Activated CD8-positive, alpha-beta memory T cell treated with anti-CD3 and anti-CD28 coated beads, Interleukin-2, amount 50 U/mL, for 1 hour (primary cell): ENCODE measurements around the gene GJC2.

Experiments
- DNase-seq: peaks from one replicate; pipeline ENCODE4 v3.0.0-alpha.2; 2020; ENCODE audit errors: extremely low read depth

GJC2 gene

GRCh38 chr1:228190182-228190581 lies 40.5 kb downstream of the GJC2 start:
- no peak for DNase-seq

GRCh38 chr1:228190778-228191177 lies 41.0 kb downstream of the GJC2 start:
- DNase-seq: no peak

- no peak for DNase-seq
Observed at GRCh38 chr1:228194436-228194835, 44.7 kb downstream of the GJC2 start.

GRCh38 chr1:228194921-228195812 lies 45.4 kb downstream of the GJC2 start:
- DNase-seq: no peak

GRCh38 chr1:228197555-228198147 lies 47.9 kb downstream of the GJC2 start:
- no peak for DNase-seq

- DNase-seq: no peak
Observed at GRCh38 chr1:228198977-228199590, 49.4 kb downstream of the GJC2 start.

- no peak for DNase-seq
Observed at GRCh38 chr1:228204958-228205357, 55.2 kb downstream of the GJC2 start.

- DNase-seq: no peak
Observed at GRCh38 chr1:228205526-228206436, 56.1 kb downstream of the GJC2 start.

- no peak for DNase-seq
Observed at GRCh38 chr1:228206582-228207351, 57.0 kb downstream of the GJC2 start.

GRCh38 chr1:228207381-228207810 lies 57.7 kb downstream of the GJC2 start:
- no peak for DNase-seq

- no peak for DNase-seq
Observed at GRCh38 chr1:228207851-228208821, 58.4 kb downstream of the GJC2 start, which contains the start of gene OBSCN. Gene OBSCN, plus strand, starts transcription at chr1:228208044. Its CDS starts 3,740 bp downstream, at chr1:228211784.

GRCh38 chr1:228208831-228209551 lies 59.3 kb downstream of the GJC2 start:
- DNase-seq: no peak
